PFSK-1 (cell line): Measurements from ENCODE around the gene ANKDD1B.

ENCODE experiments used
- FOXP2 ChIP-seq: optimal IDR thresholded peaks from 2 replicates; pipeline ENCODE3; 2011; ENCODE audit warnings: borderline replicate concordance, control low read depth, inconsistent platforms; ENCODE audit not compliant: insufficient read depth; ENCODE audit errors: extremely low read length, extremely low read depth
- POLR2AphosphoS5 ChIP-seq: IDR thresholded peaks from 2 replicates; pipeline ENCODE4 v1.6.1; 2012; ENCODE audit warnings: low read depth, mild to moderate bottlenecking, control low read depth, low read length, moderate library complexity
- REST ChIP-seq, 2 experiments: IDR thresholded peaks; 2 replicates each; pipeline versions ENCODE4 v1.6.1 to v1.8.0; 2011 to 2012; ENCODE audit warnings: low read depth in 2 of 2, low read length in 2 of 2, control low read depth in 1 of 2, inconsistent platforms in 1 of 2, mild to moderate bottlenecking in 1 of 2, moderate library complexity in 1 of 2; ENCODE audit not compliant: insufficient read depth in 1 of 2
- SIN3A ChIP-seq: IDR thresholded peaks from 2 replicates; pipeline ENCODE4 v1.6.1; 2012; ENCODE audit warnings: mild to moderate bottlenecking, low read length, moderate library complexity, borderline replicate concordance; ENCODE audit not compliant: insufficient read depth
- TAF1 ChIP-seq: IDR thresholded peaks from 2 replicates; pipeline ENCODE4 v1.6.1; 2012; ENCODE audit warnings: low read length, control low read depth, borderline replicate concordance; ENCODE audit not compliant: insufficient read depth

ANKDD1B gene

GRCh38 chr5:75710637-75711036 is 99.4 kb downstream of the ANKDD1B start:
- no peak for TF ChIP-seq TAF1
- no peak for TF ChIP-seq POLR2AphosphoS5
- no peak for TF ChIP-seq REST (IDR thresholded peaks at IDR 0.05; ENCODE audit: insufficient read depth in 1 of 2, low read depth in 2 of 2, low read length in 2 of 2)
- TF ChIP-seq SIN3A = no peak
- no peak for TF ChIP-seq FOXP2

- TF ChIP-seq TAF1 (no peak), SIN3A (no peak), FOXP2 (no peak), POLR2AphosphoS5 (no peak), REST (IDR thresholded peaks at IDR 0.05; ENCODE audit: insufficient read depth in 1 of 2, low read depth in 2 of 2, low read length in 2 of 2) (no peak)
Observed at GRCh38 chr5:75711151-75711550, 99.9 kb downstream of the ANKDD1B start.

- TF ChIP-seq REST (IDR thresholded peaks at IDR 0.05; ENCODE audit: insufficient read depth in 1 of 2, low read depth in 2 of 2, low read length in 2 of 2) (no peak), TAF1 (no peak), FOXP2 (no peak), POLR2AphosphoS5 (no peak), SIN3A (no peak)
Observed at GRCh38 chr5:75712091-75712490, 100.8 kb downstream of the ANKDD1B start.

- TF ChIP-seq FOXP2 (no peak), REST (IDR thresholded peaks at IDR 0.05; ENCODE audit: insufficient read depth in 1 of 2, low read depth in 2 of 2, low read length in 2 of 2) (no peak), POLR2AphosphoS5 (no peak), SIN3A (no peak), TAF1 (no peak)
Observed at GRCh38 chr5:75716715-75717081, 105.4 kb downstream of the ANKDD1B start.
